ENCODE measurements around the gene IER5L.

DNA sequence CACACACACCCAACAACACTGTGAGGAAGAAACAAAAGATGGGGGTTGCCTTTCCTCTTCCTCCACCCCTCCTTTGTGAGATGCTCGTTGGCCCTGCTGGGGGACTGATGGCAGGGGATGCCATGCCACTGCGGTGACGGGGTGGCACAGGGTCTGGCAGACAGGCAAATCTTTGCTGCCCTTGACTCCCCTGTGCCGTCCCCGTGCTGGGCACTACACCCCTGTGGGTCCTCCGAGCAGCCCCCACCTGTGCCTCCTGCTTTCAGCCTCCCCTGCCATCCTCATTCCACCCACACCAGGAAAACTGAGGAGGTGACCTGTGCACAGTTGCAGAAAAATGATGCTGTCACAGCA is 40.2 kb upstream of the IER5L start:
- no peak for TF ChIP-seq EZH2 (IDR thresholded peaks at IDR 0.05; ENCODE audit: borderline replicate concordance, low read depth, low read length, severe bottlenecking)
- TF ChIP-seq, protein P1, sequence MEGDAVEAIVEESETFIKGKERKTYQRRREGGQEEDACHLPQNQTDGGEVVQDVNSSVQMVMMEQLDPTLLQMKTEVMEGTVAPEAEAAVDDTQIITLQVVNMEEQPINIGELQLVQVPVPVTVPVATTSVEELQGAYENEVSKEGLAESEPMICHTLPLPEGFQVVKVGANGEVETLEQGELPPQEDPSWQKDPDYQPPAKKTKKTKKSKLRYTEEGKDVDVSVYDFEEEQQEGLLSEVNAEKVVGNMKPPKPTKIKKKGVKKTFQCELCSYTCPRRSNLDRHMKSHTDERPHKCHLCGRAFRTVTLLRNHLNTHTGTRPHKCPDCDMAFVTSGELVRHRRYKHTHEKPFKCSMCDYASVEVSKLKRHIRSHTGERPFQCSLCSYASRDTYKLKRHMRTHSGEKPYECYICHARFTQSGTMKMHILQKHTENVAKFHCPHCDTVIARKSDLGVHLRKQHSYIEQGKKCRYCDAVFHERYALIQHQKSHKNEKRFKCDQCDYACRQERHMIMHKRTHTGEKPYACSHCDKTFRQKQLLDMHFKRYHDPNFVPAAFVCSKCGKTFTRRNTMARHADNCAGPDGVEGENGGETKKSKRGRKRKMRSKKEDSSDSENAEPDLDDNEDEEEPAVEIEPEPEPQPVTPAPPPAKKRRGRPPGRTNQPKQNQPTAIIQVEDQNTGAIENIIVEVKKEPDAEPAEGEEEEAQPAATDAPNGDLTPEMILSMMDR (IDR thresholded peaks at IDR 0.05; ENCODE audit: borderline replicate concordance, extremely low read depth, low read length, poor library complexity, severe bottlenecking), result no peak

Measured in DND-41 (cell line).